ENCODE results near the gene RSPH6A. TPM values are rescaled to one million over a fixed set of nuclear protein-coding genes. Genes with fewer than 3 reads are reported as not detected.

RSPH6A gene
- total and polyA plus RNA-seq, 2 experiments from 2014 or later: not detected

GRCh38 chr19:45761714-45762113, 53.4 kb downstream of the RSPH6A start:
- TF ChIP-seq CTCF (IDR thresholded peaks at IDR 0.05; ENCODE audit: poor library complexity) (no peak), EZH2phosphoT487 (IDR thresholded peaks at IDR 0.05; ENCODE audit: low read depth, severe bottlenecking, unreplicated experiment) (no peak), EZH2 (IDR thresholded peaks at IDR 0.05; ENCODE audit: borderline replicate concordance) (no peak)
- H3K4me3 ChIP-seq: no peak overlapping the region
- WGBS (ENCODE audit: low lambda C conversion rate, missing lambda C conversion rate): 78% methylated on average over 16 of the region's 17 CpGs
- no peak overlapping the region for H2AFZ ChIP-seq
- peaks cover 23% of the 10 kb centered on the region for H3K79me2 ChIP-seq
- H3K4me2 ChIP-seq: no peak overlapping the region
- DNase-seq (ENCODE audit: low spot score): no peak
- H3K9me2 ChIP-seq (replicated peaks; ENCODE audit: insufficient read depth): no peaks in the 10 kb centered on the region
- H3K27ac ChIP-seq: no peak overlapping the region
- peaks cover 29% of the 10 kb centered on the region for H3K4me1 ChIP-seq (ENCODE audit: insufficient read depth)
- H3K9me3 ChIP-seq (ENCODE audit: low read depth): no peaks in the 10 kb centered on the region
- no peaks in the 10 kb centered on the region for H4K20me1 ChIP-seq (ENCODE audit: insufficient read depth, poor library complexity, severe bottlenecking)
- no peaks in the 10 kb centered on the region for H3K27me3 ChIP-seq
- no peaks in the 10 kb centered on the region for H3K36me3 ChIP-seq (replicated peaks; ENCODE audit: insufficient read depth, low read depth)

DNA sequence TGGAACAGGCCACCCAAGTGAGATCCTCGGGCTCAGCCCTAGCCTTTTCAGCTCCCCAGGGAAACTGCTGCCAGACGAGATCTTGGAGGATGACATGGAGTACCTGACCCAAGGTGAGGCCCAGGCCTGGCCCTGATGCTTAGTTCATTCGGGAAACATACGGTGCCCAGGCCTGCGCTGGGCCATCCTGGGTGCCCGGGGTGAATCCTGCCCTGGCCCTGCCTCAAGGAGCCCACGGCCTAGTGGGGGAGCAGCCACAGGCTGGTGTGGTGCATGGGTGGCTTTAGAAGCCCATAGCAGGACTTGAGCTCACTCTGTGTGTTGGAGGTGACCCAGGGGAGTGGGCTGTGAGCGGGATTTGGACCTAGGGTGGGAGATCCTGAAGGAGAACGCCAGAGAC, 56.2 kb downstream of the RSPH6A start:
- Histone ChIP-seq H3K9me2 (replicated peaks; ENCODE audit: insufficient read depth) (no peaks in the 10 kb centered on the region), H3K36me3 (replicated peaks; ENCODE audit: insufficient read depth, low read depth) (no peaks in the 10 kb centered on the region), H3K27me3 (no peaks in the 10 kb centered on the region), H2AFZ (no peak overlapping the region), H3K4me1 (ENCODE audit: insufficient read depth) (peaks cover 3% of the 10 kb centered on the region), H3K4me2 (no peak overlapping the region), H3K4me3 (no peak overlapping the region), H3K9me3 (ENCODE audit: low read depth) (no peaks in the 10 kb centered on the region), H3K27ac (no peak overlapping the region), H3K79me2 (no peaks in the 10 kb centered on the region), H4K20me1 (ENCODE audit: insufficient read depth, poor library complexity, severe bottlenecking) (no peaks in the 10 kb centered on the region)
- TF ChIP-seq EZH2phosphoT487 (IDR thresholded peaks at IDR 0.05; ENCODE audit: low read depth, severe bottlenecking, unreplicated experiment) (no peak), CTCF (IDR thresholded peaks at IDR 0.05; ENCODE audit: poor library complexity) (no peak), EZH2 (IDR thresholded peaks at IDR 0.05; ENCODE audit: borderline replicate concordance) (no peak)
- 90% methylated on average over 9 of the region's 9 CpGs for whole genome bisulfite sequencing (ENCODE audit: low lambda C conversion rate, missing lambda C conversion rate)
- no peak for DNase-seq (ENCODE audit: low spot score)

DNA sequence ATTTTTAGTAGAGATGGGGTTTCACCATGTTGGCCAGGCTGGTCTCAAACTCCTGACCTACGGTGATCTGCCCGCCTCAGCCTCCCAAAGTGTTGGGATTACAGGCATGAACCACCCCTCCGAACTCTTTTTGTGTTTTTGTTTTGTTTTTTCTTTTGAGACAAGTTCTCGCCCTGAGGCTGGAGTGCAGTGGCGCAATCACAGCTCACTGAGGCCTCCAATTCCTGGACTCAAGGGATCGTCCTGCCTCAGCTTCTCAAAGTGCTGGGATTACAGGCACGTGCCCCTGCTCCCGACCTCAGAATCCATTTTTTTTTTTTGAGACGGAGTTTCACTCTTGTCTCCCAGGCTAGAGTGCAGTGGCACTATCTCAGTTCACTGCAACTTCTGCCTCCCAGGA, 57.4 kb downstream of the RSPH6A start:
- no peaks in the 10 kb centered on the region for H3K9me3 ChIP-seq (ENCODE audit: low read depth)
- WGBS (ENCODE audit: low lambda C conversion rate, missing lambda C conversion rate): 75% methylated on average over 9 of the region's 9 CpGs
- TF ChIP-seq EZH2 (IDR thresholded peaks at IDR 0.05; ENCODE audit: borderline replicate concordance) (no peak), CTCF (IDR thresholded peaks at IDR 0.05; ENCODE audit: poor library complexity) (no peak), EZH2phosphoT487 (IDR thresholded peaks at IDR 0.05; ENCODE audit: low read depth, severe bottlenecking, unreplicated experiment) (no peak)

GRCh38 chr19:45754323-45754722, 60.8 kb downstream of the RSPH6A start:
- Histone ChIP-seq H3K4me1 (ENCODE audit: insufficient read depth) (no peaks in the 10 kb centered on the region), H3K79me2 (no peaks in the 10 kb centered on the region), H4K20me1 (ENCODE audit: insufficient read depth, poor library complexity, severe bottlenecking) (no peaks in the 10 kb centered on the region), H2AFZ (no peak overlapping the region), H3K4me3 (no peak overlapping the region), H3K9me2 (replicated peaks; ENCODE audit: insufficient read depth) (no peaks in the 10 kb centered on the region), H3K4me2 (no peak overlapping the region), H3K9me3 (ENCODE audit: low read depth) (no peaks in the 10 kb centered on the region), H3K27ac (no peak overlapping the region), H3K27me3 (no peaks in the 10 kb centered on the region), H3K36me3 (replicated peaks; ENCODE audit: insufficient read depth, low read depth) (no peaks in the 10 kb centered on the region)
- 96% methylated on average over 8 of the region's 8 CpGs for WGBS (ENCODE audit: low lambda C conversion rate, missing lambda C conversion rate)
- TF ChIP-seq EZH2 (IDR thresholded peaks at IDR 0.05; ENCODE audit: borderline replicate concordance): no peak
- no peak for TF ChIP-seq EZH2phosphoT487 (IDR thresholded peaks at IDR 0.05; ENCODE audit: low read depth, severe bottlenecking, unreplicated experiment)
- TF ChIP-seq CTCF (IDR thresholded peaks at IDR 0.05; ENCODE audit: poor library complexity): no peak
- DNase-seq (ENCODE audit: low spot score): no peak

More for the DNA sequence above, 57.4 kb downstream of the RSPH6A start:
- H3K4me3 ChIP-seq: no peak overlapping the region
- no peaks in the 10 kb centered on the region for H3K36me3 ChIP-seq (replicated peaks; ENCODE audit: insufficient read depth, low read depth)
- no peaks in the 10 kb centered on the region for H3K9me2 ChIP-seq (replicated peaks; ENCODE audit: insufficient read depth)
- H3K27ac ChIP-seq: no peak overlapping the region
- no peak overlapping the region for H3K4me2 ChIP-seq
- no peak overlapping the region for H2AFZ ChIP-seq
- H3K79me2 ChIP-seq: no peaks in the 10 kb centered on the region
- H3K27me3 ChIP-seq: no peaks in the 10 kb centered on the region
- DNase-seq (ENCODE audit: low spot score): no peak
- no peaks in the 10 kb centered on the region for H3K4me1 ChIP-seq (ENCODE audit: insufficient read depth)
- no peaks in the 10 kb centered on the region for H4K20me1 ChIP-seq (ENCODE audit: insufficient read depth, poor library complexity, severe bottlenecking)

All from hepatocyte (in vitro differentiated cells).